Fibroblast of lung (primary cell): ENCODE measurements around the gene RAB1A. TPM values are rescaled to one million over a fixed set of nuclear protein-coding genes. Genes with fewer than 3 reads are reported as not detected.

Experiments
- DNase-seq, 2 donors: peaks; one replicate each; pipeline versions ENCODE4 v3.0.0 to v3.0.0-alpha.2; 2010; ENCODE audit warnings: low read depth in 2 of 2
- H2AFZ ChIP-seq: 2 replicates; pipeline ENCODE4 v1.5.1; 2012; ENCODE audit warnings: low read length, control low read depth, inconsistent platforms
- H3K27ac ChIP-seq: 2 replicates; pipeline ENCODE4 v1.5.1; 2011; ENCODE audit warnings: low read length, control low read depth; ENCODE audit not compliant: insufficient read depth
- H3K27me3 ChIP-seq: 2 replicates; pipeline ENCODE4 v1.5.1; 2011; ENCODE audit warnings: mild to moderate bottlenecking, low read length; ENCODE audit not compliant: control insufficient read depth, insufficient read depth
- H3K36me3 ChIP-seq: 2 replicates; pipeline ENCODE4 v1.5.1; 2011; ENCODE audit warnings: low read length; ENCODE audit not compliant: control insufficient read depth, insufficient read depth
- H3K4me1 ChIP-seq: 2 replicates; pipeline ENCODE4 v1.5.1; 2011; ENCODE audit warnings: low read length; ENCODE audit not compliant: control insufficient read depth, insufficient read depth; ENCODE audit errors: extremely low read depth
- H3K4me2 ChIP-seq: 2 replicates; pipeline ENCODE4 v1.5.1; 2011; ENCODE audit warnings: low read length, control low read depth; ENCODE audit not compliant: insufficient read depth; ENCODE audit errors: extremely low read depth
- H3K4me3 ChIP-seq, 4 experiments: fragments of 200-600 bp in 1 of 4; sonication (generic) in 1 of 4; replicated peaks in 1 of 4; 2 replicates each; pipeline ENCODE4 v1.5.1; 2011 to 2016; ENCODE audit warnings: low read length in 4 of 4, low read depth in 3 of 4, mild to moderate bottlenecking in 3 of 4, control low read depth in 2 of 4, inconsistent platforms in 1 of 4, mixed read lengths in 1 of 4; ENCODE audit not compliant: insufficient read depth in 1 of 4; ENCODE audit errors: control extremely low read depth in 1 of 4
- H3K79me2 ChIP-seq: 2 replicates; pipeline ENCODE4 v1.5.1; 2012; ENCODE audit warnings: mild to moderate bottlenecking, low read length, inconsistent platforms; ENCODE audit not compliant: control insufficient read depth, insufficient read depth
- H3K9ac ChIP-seq: 2 replicates; pipeline ENCODE4 v1.5.1; 2011; ENCODE audit warnings: mild to moderate bottlenecking, low read length, control low read depth; ENCODE audit not compliant: insufficient read depth
- H3K9me3 ChIP-seq: 2 replicates; pipeline ENCODE4 v1.5.1; 2012; ENCODE audit warnings: low read depth, low read length; ENCODE audit not compliant: control insufficient read depth, insufficient read depth
- H4K20me1 ChIP-seq: 2 replicates; pipeline ENCODE4 v1.5.1; 2011; ENCODE audit warnings: low read length; ENCODE audit not compliant: control insufficient read depth, insufficient read depth; ENCODE audit errors: extremely low read depth
- CTCF ChIP-seq, 2 donors: IDR thresholded peaks in 1 of 2; conservative IDR thresholded peaks in 1 of 2; 1 replicate in 1 of 2; 2 replicates in 1 of 2; pipeline ENCODE4 v1.5.1; 2011 to 2012; ENCODE audit warnings: low read length in 2 of 2, control low read depth in 1 of 2, inconsistent platforms in 1 of 2, low read depth in 1 of 2, mild to moderate bottlenecking in 1 of 2
- EZH2 ChIP-seq: IDR thresholded peaks from 2 replicates; pipeline ENCODE4 v1.5.1; 2012; ENCODE audit warnings: low read length, control low read depth, mild to moderate bottlenecking; ENCODE audit errors: missing control alignments
- polyA plus RNA-seq, 2 donors: library from polyadenylated mRNA; depleted of rRNA in 1 of 2; stranded (reverse) in 1 of 2; unstranded in 1 of 2; fragments of >200 nt; gene quantifications; 2 replicates each; pipeline ENCODE4 v1.2.1, GENCODE V29; 2011 to 2012; ENCODE audit warnings: missing spikeins in 1 of 2
- total RNA-seq: library from RNA; depleted of rRNA; stranded (reverse); fragments of >200 nt; gene quantifications from 2 replicates; pipeline ENCODE4 v1.2.1, GENCODE V29; 2014

Gene RAB1A
- total and polyA plus RNA-seq, 2 donors (not counting 1 experiment from before 2014, with no cell fraction given), result 89.8 to 289 TPM

GRCh38 chr2:65144571-65144970 is 14.7 kb upstream of the RAB1A start:
- Histone ChIP-seq H3K27ac (no peak overlapping the region), H3K79me2 (no peaks in the 10 kb centered on the region), H3K9me3 (no peaks in the 10 kb centered on the region), H3K4me3 (no peak overlapping the region), H4K20me1 (no peaks in the 10 kb centered on the region), H2AFZ (no peak overlapping the region), H3K27me3 (peaks cover 3% of the 10 kb centered on the region), H3K36me3 (no peaks in the 10 kb centered on the region), H3K9ac (no peak overlapping the region), H3K4me1 (no peaks in the 10 kb centered on the region), H3K4me2 (no peak overlapping the region)
- no peak for TF ChIP-seq CTCF (conservative IDR thresholded peaks at IDR 0.05 in 1 of 2, IDR thresholded peaks at IDR 0.05 in 1 of 2; ENCODE audit: low read depth in 1 of 2, low read length in 2 of 2)
- TF ChIP-seq EZH2, result no peak
- no peak for DNase-seq

- no peaks in the 10 kb centered on the region for H3K9me3 ChIP-seq
- H3K9ac ChIP-seq, result no peak overlapping the region
- no peaks in the 10 kb centered on the region for H3K79me2 ChIP-seq
- no peaks in the 10 kb centered on the region for H4K20me1 ChIP-seq
- no peak overlapping the region for H3K27ac ChIP-seq
- no peak overlapping the region for H3K4me3 ChIP-seq
- H3K27me3 ChIP-seq, result peaks cover 3% of the 10 kb centered on the region
- TF ChIP-seq EZH2, result no peak
- TF ChIP-seq CTCF (conservative IDR thresholded peaks at IDR 0.05 in 1 of 2, IDR thresholded peaks at IDR 0.05 in 1 of 2; ENCODE audit: low read depth in 1 of 2, low read length in 2 of 2), result peak in 1 of 2 donors; percentile 8
- no peaks in the 10 kb centered on the region for H3K4me1 ChIP-seq
- DNase-seq, result no peak
- no peak overlapping the region for H2AFZ ChIP-seq
- no peak overlapping the region for H3K4me2 ChIP-seq
- no peaks in the 10 kb centered on the region for H3K36me3 ChIP-seq
Measured at GRCh38 chr2:65142515-65142914, 12.6 kb upstream of the RAB1A start.

- TF ChIP-seq CTCF (conservative IDR thresholded peaks at IDR 0.05 in 1 of 2, IDR thresholded peaks at IDR 0.05 in 1 of 2; ENCODE audit: low read depth in 1 of 2, low read length in 2 of 2) (no peak), EZH2 (no peak)
- Histone ChIP-seq H3K4me3 (no peak overlapping the region), H3K79me2 (no peaks in the 10 kb centered on the region), H3K9ac (no peak overlapping the region), H3K27ac (no peak overlapping the region), H4K20me1 (no peaks in the 10 kb centered on the region), H3K4me2 (no peak overlapping the region), H3K9me3 (no peaks in the 10 kb centered on the region), H2AFZ (no peak overlapping the region), H3K27me3 (no peaks in the 10 kb centered on the region), H3K36me3 (no peaks in the 10 kb centered on the region), H3K4me1 (no peaks in the 10 kb centered on the region)
- DNase-seq, result no peak
Measured at GRCh38 chr2:65137197-65137775, 7.4 kb upstream of the RAB1A start.
